GM23338 (cell line): ENCODE results near the gene ABHD12. TPM values are rescaled to one million over a fixed set of nuclear protein-coding genes. Genes with fewer than 3 reads are reported as not detected.

Source experiments
- ATAC-seq: fragments of 200-7000 bp; cut with Tn5 transposase; 3 replicates; pipeline ENCODE4 v1.9.1; 2020
- DNase-seq: peaks from one replicate; pipeline ENCODE4 v3.0.0-alpha.2; 2015; ENCODE audit warnings: low spot score
- H2AFZ ChIP-seq: fragments of 200-600 bp; sonication (generic); 2 replicates; pipeline ENCODE4 v1.8.0; 2016; ENCODE audit warnings: antibody characterized with exemption, mild to moderate bottlenecking, moderate library complexity
- H3F3A ChIP-seq: fragments of 200-600 bp; sonication (generic); replicated peaks from 2 replicates; pipeline ENCODE4 v1.8.0; 2017; ENCODE audit warnings: antibody characterized with exemption, mixed run types, low read depth
- H3K27ac ChIP-seq: fragments of 200-600 bp; sonication (generic); 2 replicates; pipeline ENCODE4 v1.6.1; 2016; ENCODE audit warnings: low read depth
- H3K27me3 ChIP-seq: fragments of 200-600 bp; sonication (generic); 2 replicates; pipeline ENCODE4 v1.8.0; 2016; ENCODE audit warnings: mild to moderate bottlenecking, mixed run types, moderate library complexity; ENCODE audit not compliant: insufficient read depth
- H3K36me3 ChIP-seq: fragments of 200-600 bp; sonication (generic); 2 replicates; pipeline ENCODE4 v1.8.0; 2016; ENCODE audit warnings: mild to moderate bottlenecking; ENCODE audit not compliant: insufficient read depth
- H3K4me1 ChIP-seq: fragments of 200-600 bp; sonication (generic); 2 replicates; pipeline ENCODE4 v1.8.0; 2016; ENCODE audit warnings: mild to moderate bottlenecking, moderate library complexity; ENCODE audit not compliant: insufficient read depth
- H3K4me2 ChIP-seq: fragments of 200-600 bp; sonication (generic); 2 replicates; pipeline ENCODE4 v1.7.1; 2017; ENCODE audit warnings: mixed run types
- H3K4me3 ChIP-seq: fragments of 200-600 bp; sonication (generic); 2 replicates; pipeline ENCODE4 v1.6.1; 2016; ENCODE audit warnings: mixed run types
- H3K79me2 ChIP-seq: fragments of 200-600 bp; sonication (generic); replicated peaks from 2 replicates; pipeline ENCODE4 v1.8.0; 2017; ENCODE audit warnings: mild to moderate bottlenecking; ENCODE audit not compliant: insufficient read depth
- H3K9me2 ChIP-seq: fragments of 200-600 bp; sonication (generic); 2 replicates; pipeline ENCODE4 v1.8.0; 2017; ENCODE audit not compliant: insufficient read depth
- H4K20me1 ChIP-seq: fragments of 200-600 bp; sonication (generic); replicated peaks from 2 replicates; pipeline ENCODE4 v1.8.0; 2017; ENCODE audit warnings: mild to moderate bottlenecking; ENCODE audit not compliant: insufficient read depth
- H3K27ac Mint-ChIP-seq: 2 replicates; pipeline ENCODE4 v1.8.0; 2020; ENCODE audit warnings: inconsistent platforms, mild to moderate bottlenecking, moderate library complexity, mixed read lengths
- H3K27me3 Mint-ChIP-seq: 3 replicates; pipeline ENCODE4 v1.8.0; 2022; ENCODE audit warnings: low read depth, mild to moderate bottlenecking, moderate library complexity, mixed read lengths, inconsistent platforms; ENCODE audit not compliant: insufficient read depth, poor library complexity
- H3K36me3 Mint-ChIP-seq: 3 replicates; pipeline ENCODE4 v1.8.0; 2021; ENCODE audit warnings: low read depth, mild to moderate bottlenecking, inconsistent platforms, moderate library complexity, mixed read lengths
- H3K4me1 Mint-ChIP-seq: 3 replicates; pipeline ENCODE4 v1.8.0; 2020; ENCODE audit warnings: mild to moderate bottlenecking, inconsistent platforms, mixed read lengths
- H3K4me3 Mint-ChIP-seq: 3 replicates; pipeline ENCODE4 v1.8.0; 2021; ENCODE audit warnings: moderate library complexity, mild to moderate bottlenecking, inconsistent platforms, mixed read lengths
- H3K9me3 Mint-ChIP-seq: 3 replicates; pipeline ENCODE4 v1.8.0; 2020; ENCODE audit warnings: moderate library complexity, mild to moderate bottlenecking, inconsistent platforms, mixed read lengths
- EZH2 ChIP-seq: fragments of 200-600 bp; sonication (generic); IDR thresholded peaks from one replicate; pipeline ENCODE4 v1.8.0; 2017; ENCODE audit warnings: antibody characterized with exemption, mild to moderate bottlenecking, low read depth; ENCODE audit not compliant: unreplicated experiment
- EZH2phosphoT487 ChIP-seq: fragments of 200-600 bp; sonication (generic); IDR thresholded peaks from one replicate; pipeline ENCODE4 v1.8.1; 2018; ENCODE audit warnings: antibody characterized with exemption; ENCODE audit not compliant: unreplicated experiment
- POLR2AphosphoS5 ChIP-seq: IDR thresholded peaks from 2 replicates; pipeline ENCODE4 v1.6.1; 2016; ENCODE audit warnings: antibody characterized with exemption, low read depth
- STAT1 ChIP-seq: IDR thresholded peaks from one replicate; pipeline ENCODE4 v1.6.1; 2016; ENCODE audit warnings: antibody characterized with exemption; ENCODE audit not compliant: unreplicated experiment
- ZNF114 ChIP-seq: fragments of 250-450 bp; sonication (Bioruptor Pico); IDR thresholded peaks from 2 replicates; pipeline ENCODE4 v1.5.0; 2020; ENCODE audit warnings: mild to moderate bottlenecking, moderate library complexity
- ZNF331 ChIP-seq: fragments of 250-450 bp; sonication (Bioruptor Pico); IDR thresholded peaks from 2 replicates; pipeline ENCODE4 v1.5.0; 2020; ENCODE audit warnings: low read depth, mild to moderate bottlenecking, moderate library complexity
- polyA plus RNA-seq: library from polyadenylated mRNA; unstranded; fragments of >200 nt; fragmentation: Nextera tagmentation; extraction: Ambion mirVana; gene quantifications from 2 replicates; pipeline ENCODE4 v1.2.1, GENCODE V29; 2016
- total RNA-seq: library from RNA; depleted of rRNA; stranded (reverse); fragments of >200 nt; shearing (Covaris generic); gene quantifications from 2 replicates; pipeline ENCODE4 v1.2.3, GENCODE V29; 2014
- TF ChIP-seq, protein P1 (sequence below): IDR thresholded peaks from one replicate; pipeline ENCODE4 v1.6.1; 2018; ENCODE audit warnings: antibody characterized with exemption; ENCODE audit not compliant: unreplicated experiment
- TF ChIP-seq, protein P2 (sequence below): fragments of 250-450 bp; sonication (Bioruptor Pico); IDR thresholded peaks from 2 replicates; pipeline ENCODE4 v1.5.0; 2020; ENCODE audit warnings: mild to moderate bottlenecking, moderate library complexity
- TF ChIP-seq, protein P3 (sequence below), 2 experiments: fragments of 200-600 bp in 1 of 2; sonication (generic) in 1 of 2; conservative IDR thresholded peaks; 2 replicates each; pipeline versions ENCODE4 v1.5.1 to v1.6.1; 2016 to 2017; ENCODE audit warnings: antibody characterized with exemption in 2 of 2, low read depth in 2 of 2, mild to moderate bottlenecking in 2 of 2, moderate library complexity in 1 of 2

The ABHD12 gene
- total and polyA plus RNA-seq, 2 experiments from 2014 or later = 40.2 to 57.8 TPM

DNA sequence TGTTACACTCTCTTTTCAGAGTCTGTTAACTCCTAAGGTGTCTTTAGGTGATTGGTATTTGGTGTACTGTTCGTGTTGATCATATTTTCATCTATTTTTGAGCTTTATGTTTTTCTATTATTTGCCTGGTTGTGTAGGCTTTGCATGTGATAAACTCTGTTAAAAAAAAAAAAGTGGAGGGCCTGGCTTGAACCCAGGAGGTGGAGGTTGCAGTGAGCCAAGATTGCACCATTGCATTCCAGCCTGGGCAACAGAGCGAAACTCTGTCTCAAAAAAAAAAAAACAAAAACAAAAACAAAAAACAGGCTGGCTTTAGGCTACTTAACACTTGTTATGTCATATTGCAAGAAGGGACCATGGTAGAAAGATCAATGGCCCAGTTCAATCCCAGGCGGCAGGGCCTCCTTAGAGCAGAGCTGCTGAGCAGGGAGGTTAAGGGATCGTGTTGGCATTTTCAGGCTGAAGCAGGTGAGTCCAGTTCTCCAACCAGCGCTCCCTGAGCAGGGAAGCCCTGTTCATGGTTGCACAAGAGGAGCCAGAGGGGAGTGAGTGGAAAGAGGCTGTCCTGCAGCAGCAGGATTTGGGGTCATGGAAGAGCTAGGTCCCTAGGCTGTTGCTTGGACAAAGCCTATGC, 134.3 kb downstream of the ABHD12 start (continued):
- TF ChIP-seq, protein P1, sequence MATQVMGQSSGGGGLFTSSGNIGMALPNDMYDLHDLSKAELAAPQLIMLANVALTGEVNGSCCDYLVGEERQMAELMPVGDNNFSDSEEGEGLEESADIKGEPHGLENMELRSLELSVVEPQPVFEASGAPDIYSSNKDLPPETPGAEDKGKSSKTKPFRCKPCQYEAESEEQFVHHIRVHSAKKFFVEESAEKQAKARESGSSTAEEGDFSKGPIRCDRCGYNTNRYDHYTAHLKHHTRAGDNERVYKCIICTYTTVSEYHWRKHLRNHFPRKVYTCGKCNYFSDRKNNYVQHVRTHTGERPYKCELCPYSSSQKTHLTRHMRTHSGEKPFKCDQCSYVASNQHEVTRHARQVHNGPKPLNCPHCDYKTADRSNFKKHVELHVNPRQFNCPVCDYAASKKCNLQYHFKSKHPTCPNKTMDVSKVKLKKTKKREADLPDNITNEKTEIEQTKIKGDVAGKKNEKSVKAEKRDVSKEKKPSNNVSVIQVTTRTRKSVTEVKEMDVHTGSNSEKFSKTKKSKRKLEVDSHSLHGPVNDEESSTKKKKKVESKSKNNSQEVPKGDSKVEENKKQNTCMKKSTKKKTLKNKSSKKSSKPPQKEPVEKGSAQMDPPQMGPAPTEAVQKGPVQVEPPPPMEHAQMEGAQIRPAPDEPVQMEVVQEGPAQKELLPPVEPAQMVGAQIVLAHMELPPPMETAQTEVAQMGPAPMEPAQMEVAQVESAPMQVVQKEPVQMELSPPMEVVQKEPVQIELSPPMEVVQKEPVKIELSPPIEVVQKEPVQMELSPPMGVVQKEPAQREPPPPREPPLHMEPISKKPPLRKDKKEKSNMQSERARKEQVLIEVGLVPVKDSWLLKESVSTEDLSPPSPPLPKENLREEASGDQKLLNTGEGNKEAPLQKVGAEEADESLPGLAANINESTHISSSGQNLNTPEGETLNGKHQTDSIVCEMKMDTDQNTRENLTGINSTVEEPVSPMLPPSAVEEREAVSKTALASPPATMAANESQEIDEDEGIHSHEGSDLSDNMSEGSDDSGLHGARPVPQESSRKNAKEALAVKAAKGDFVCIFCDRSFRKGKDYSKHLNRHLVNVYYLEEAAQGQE = no peak
- TF ChIP-seq EZH2 (no peak), ZNF331 (no peak), STAT1 (no peak), ZNF114 (CRISPR knock-in tag) (no peak), POLR2AphosphoS5 (no peak), EZH2phosphoT487 (no peak)

DNA sequence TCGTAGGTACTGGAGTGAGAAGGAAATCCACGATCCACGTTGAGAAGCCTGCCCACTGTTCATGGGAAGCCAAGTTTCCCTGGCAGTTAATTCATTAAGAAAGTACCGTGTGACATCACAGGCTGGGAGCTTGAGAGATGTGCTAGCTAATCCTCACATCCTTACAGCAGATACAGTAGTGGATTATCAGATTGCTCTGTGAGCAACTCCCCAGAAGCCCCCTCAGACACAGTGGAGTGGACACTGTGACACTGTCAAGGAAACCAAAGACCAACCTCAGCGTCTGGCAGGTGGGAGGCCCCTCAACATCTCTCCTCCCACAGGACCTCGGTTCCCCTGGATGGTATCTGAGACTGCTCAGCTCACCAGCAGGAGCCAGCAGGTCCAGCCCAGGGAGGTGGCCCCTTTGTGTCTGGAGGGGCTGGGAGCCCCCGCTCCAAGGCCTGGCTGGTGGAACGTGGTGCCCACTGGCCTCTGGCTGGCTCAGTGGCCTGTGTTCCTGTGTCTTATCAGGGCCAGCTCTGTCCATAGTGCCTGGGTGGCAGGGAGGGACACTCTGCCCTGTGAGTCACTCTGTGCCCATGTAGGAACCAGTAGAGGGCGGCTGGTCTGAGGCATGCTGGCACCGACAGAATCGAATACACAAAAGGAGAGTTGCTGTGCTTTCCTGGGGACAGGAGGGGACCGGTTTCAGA, 135.5 kb downstream of the ABHD12 start:
- H3K4me3 ChIP-seq = no peak overlapping the region
- no peak for DNase-seq
- peaks cover 70% of the 10 kb centered on the region for H3K79me2 ChIP-seq
- ATAC-seq = peak; percentile 48; the same call in 2 of the 3 replicates
- H3K27ac ChIP-seq = no peak overlapping the region
- H2AFZ ChIP-seq = no peak overlapping the region
- Mint-ChIP-seq H3K9me3 (peaks cover 6% of the 10 kb centered on the region), H3K36me3 (peaks cover 17% of the 10 kb centered on the region), H3K4me1 (peaks cover 19% of the 10 kb centered on the region), H3K27ac (no peak overlapping the region), H3K4me3 (no peak overlapping the region), H3K27me3 (peaks cover 4% of the 10 kb centered on the region)
- H3K4me1 ChIP-seq = peaks cover 4% of the 10 kb centered on the region
- H3K4me2 ChIP-seq = no peak overlapping the region
- no peaks in the 10 kb centered on the region for H3K27me3 ChIP-seq
- no peaks in the 10 kb centered on the region for H3K36me3 ChIP-seq
- TF ChIP-seq EZH2 (no peak), EZH2phosphoT487 (no peak)
- TF ChIP-seq, protein P2, sequence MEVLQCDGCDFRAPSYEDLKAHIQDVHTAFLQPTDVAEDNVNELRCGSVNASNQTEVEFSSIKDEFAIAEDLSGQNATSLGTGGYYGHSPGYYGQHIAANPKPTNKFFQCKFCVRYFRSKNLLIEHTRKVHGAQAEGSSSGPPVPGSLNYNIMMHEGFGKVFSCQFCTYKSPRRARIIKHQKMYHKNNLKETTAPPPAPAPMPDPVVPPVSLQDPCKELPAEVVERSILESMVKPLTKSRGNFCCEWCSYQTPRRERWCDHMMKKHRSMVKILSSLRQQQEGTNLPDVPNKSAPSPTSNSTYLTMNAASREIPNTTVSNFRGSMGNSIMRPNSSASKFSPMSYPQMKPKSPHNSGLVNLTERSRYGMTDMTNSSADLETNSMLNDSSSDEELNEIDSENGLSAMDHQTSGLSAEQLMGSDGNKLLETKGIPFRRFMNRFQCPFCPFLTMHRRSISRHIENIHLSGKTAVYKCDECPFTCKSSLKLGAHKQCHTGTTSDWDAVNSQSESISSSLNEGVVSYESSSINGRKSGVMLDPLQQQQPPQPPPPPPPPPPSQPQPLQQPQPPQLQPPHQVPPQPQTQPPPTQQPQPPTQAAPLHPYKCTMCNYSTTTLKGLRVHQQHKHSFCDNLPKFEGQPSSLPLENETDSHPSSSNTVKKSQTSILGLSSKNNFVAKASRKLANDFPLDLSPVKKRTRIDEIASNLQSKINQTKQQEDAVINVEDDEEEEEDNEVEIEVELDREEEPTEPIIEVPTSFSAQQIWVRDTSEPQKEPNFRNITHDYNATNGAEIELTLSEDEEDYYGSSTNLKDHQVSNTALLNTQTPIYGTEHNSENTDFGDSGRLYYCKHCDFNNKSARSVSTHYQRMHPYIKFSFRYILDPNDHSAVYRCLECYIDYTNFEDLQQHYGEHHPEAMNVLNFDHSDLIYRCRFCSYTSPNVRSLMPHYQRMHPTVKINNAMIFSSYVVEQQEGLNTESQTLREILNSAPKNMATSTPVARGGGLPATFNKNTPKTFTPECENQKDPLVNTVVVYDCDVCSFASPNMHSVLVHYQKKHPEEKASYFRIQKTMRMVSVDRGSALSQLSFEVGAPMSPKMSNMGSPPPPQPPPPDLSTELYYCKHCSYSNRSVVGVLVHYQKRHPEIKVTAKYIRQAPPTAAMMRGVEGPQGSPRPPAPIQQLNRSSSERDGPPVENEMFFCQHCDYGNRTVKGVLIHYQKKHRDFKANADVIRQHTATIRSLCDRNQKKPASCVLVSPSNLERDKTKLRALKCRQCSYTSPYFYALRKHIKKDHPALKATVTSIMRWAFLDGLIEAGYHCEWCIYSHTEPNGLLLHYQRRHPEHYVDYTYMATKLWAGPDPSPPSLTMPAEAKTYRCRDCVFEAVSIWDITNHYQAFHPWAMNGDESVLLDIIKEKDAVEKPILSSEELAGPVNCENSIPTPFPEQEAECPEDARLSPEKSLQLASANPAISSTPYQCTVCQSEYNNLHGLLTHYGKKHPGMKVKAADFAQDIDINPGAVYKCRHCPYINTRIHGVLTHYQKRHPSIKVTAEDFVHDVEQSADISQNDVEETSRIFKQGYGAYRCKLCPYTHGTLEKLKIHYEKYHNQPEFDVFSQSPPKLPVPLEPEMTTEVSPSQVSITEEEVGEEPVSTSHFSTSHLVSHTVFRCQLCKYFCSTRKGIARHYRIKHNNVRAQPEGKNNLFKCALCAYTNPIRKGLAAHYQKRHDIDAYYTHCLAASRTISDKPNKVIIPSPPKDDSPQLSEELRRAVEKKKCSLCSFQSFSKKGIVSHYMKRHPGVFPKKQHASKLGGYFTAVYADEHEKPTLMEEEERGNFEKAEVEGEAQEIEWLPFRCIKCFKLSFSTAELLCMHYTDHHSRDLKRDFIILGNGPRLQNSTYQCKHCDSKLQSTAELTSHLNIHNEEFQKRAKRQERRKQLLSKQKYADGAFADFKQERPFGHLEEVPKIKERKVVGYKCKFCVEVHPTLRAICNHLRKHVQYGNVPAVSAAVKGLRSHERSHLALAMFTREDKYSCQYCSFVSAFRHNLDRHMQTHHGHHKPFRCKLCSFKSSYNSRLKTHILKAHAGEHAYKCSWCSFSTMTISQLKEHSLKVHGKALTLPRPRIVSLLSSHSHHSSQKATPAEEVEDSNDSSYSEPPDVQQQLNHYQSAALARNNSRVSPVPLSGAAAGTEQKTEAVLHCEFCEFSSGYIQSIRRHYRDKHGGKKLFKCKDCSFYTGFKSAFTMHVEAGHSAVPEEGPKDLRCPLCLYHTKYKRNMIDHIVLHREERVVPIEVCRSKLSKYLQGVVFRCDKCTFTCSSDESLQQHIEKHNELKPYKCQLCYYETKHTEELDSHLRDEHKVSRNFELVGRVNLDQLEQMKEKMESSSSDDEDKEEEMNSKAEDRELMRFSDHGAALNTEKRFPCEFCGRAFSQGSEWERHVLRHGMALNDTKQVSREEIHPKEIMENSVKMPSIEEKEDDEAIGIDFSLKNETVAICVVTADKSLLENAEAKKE (CRISPR knock-in tag) = no peak
- TF ChIP-seq, protein P3, sequence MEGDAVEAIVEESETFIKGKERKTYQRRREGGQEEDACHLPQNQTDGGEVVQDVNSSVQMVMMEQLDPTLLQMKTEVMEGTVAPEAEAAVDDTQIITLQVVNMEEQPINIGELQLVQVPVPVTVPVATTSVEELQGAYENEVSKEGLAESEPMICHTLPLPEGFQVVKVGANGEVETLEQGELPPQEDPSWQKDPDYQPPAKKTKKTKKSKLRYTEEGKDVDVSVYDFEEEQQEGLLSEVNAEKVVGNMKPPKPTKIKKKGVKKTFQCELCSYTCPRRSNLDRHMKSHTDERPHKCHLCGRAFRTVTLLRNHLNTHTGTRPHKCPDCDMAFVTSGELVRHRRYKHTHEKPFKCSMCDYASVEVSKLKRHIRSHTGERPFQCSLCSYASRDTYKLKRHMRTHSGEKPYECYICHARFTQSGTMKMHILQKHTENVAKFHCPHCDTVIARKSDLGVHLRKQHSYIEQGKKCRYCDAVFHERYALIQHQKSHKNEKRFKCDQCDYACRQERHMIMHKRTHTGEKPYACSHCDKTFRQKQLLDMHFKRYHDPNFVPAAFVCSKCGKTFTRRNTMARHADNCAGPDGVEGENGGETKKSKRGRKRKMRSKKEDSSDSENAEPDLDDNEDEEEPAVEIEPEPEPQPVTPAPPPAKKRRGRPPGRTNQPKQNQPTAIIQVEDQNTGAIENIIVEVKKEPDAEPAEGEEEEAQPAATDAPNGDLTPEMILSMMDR (conservative IDR thresholded peaks at IDR 0.05; ENCODE audit: low read depth in 2 of 2) = 0 out of 4 replicates have a peak, but pooled peaks of 1 of the 2 experiments have one; percentile 10
- no peaks in the 10 kb centered on the region for H3F3A ChIP-seq
- peaks cover 34% of the 10 kb centered on the region for H4K20me1 ChIP-seq
- H3K9me2 ChIP-seq = no peaks in the 10 kb centered on the region
